ENCODE results near the gene MYRIP. TPM values are rescaled to one million over a fixed set of nuclear protein-coding genes. Genes with fewer than 3 reads are reported as not detected.

MYRIP gene
- total RNA-seq, 1 donor, result under 0.01 TPM

DNA sequence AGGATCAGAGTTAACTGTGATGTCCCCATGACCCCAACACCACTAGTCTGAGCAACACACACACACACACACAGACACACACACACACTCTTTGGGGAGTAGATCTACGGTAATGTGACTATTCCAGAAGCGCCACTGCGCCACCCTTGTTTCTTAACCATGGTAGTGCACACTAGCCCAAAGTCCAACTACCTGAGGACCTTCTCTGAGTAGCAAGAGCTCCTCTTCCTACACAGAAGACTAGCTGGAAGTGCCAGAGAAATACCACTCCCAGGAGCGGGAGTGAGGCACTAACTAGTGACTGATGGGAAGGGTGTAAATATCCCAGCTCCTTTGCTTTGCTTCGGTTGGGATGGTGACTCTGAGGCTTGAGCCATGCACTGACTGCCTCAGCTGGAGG, 404.1 kb downstream of the MYRIP start:
- H3K9me3 ChIP-seq (ENCODE audit: low read depth, low read length), result no peaks in the 10 kb centered on the region
- H3K27ac ChIP-seq (ENCODE audit: low read depth, low read length), result no peak overlapping the region
- H4K20me1 ChIP-seq (ENCODE audit: insufficient read depth, low read length), result no peaks in the 10 kb centered on the region
- H2AFZ ChIP-seq (ENCODE audit: low read length), result no peak overlapping the region
- TF ChIP-seq, protein P1, sequence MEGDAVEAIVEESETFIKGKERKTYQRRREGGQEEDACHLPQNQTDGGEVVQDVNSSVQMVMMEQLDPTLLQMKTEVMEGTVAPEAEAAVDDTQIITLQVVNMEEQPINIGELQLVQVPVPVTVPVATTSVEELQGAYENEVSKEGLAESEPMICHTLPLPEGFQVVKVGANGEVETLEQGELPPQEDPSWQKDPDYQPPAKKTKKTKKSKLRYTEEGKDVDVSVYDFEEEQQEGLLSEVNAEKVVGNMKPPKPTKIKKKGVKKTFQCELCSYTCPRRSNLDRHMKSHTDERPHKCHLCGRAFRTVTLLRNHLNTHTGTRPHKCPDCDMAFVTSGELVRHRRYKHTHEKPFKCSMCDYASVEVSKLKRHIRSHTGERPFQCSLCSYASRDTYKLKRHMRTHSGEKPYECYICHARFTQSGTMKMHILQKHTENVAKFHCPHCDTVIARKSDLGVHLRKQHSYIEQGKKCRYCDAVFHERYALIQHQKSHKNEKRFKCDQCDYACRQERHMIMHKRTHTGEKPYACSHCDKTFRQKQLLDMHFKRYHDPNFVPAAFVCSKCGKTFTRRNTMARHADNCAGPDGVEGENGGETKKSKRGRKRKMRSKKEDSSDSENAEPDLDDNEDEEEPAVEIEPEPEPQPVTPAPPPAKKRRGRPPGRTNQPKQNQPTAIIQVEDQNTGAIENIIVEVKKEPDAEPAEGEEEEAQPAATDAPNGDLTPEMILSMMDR (IDR thresholded peaks at IDR 0.05; ENCODE audit: extremely low read depth, low read depth, low read length), result no peak
- H3K4me3 ChIP-seq (ENCODE audit: insufficient read depth, low read length), result no peak overlapping the region
- DNase-seq (ENCODE audit: insufficient read length, low spot score, missing footprints), result no peak
- no peaks in the 10 kb centered on the region for H3K79me2 ChIP-seq (ENCODE audit: insufficient read depth, low read length)
- no peaks in the 10 kb centered on the region for H3K36me3 ChIP-seq (ENCODE audit: insufficient read depth, low read length)
- no peaks in the 10 kb centered on the region for H3K4me1 ChIP-seq (ENCODE audit: insufficient read depth, low read length)
- H3K27me3 ChIP-seq (ENCODE audit: insufficient read depth, low read length), result peaks cover 3% of the 10 kb centered on the region
- no peak overlapping the region for H3K4me2 ChIP-seq (ENCODE audit: insufficient read depth, low read length)

DNA sequence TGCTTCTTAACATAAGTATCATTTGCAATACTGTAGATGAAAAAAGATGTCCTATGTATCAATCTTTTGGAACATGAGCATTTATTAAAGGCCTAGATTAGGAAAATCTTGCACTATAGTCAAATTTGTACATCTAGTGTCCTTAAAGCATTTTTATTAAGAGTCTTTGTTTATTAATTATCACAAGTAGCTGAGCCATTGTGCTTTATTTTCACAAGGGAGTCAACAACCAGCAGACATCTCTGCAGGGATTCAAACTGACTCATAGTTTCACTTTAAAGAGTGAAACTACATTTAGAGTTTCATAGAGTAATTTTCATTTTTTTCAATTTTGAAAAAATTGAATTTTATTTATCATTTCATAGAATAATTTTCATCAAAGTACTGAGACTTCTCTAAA, 405.6 kb downstream of the MYRIP start:
- TF ChIP-seq, protein P1 (IDR thresholded peaks at IDR 0.05; ENCODE audit: extremely low read depth, low read depth, low read length), result no peak
- no peaks in the 10 kb centered on the region for H3K4me1 ChIP-seq (ENCODE audit: insufficient read depth, low read length)
- no peaks in the 10 kb centered on the region for H4K20me1 ChIP-seq (ENCODE audit: insufficient read depth, low read length)
- DNase-seq (ENCODE audit: insufficient read length, low spot score, missing footprints), result no peak
- peaks cover 1% of the 10 kb centered on the region for H3K27me3 ChIP-seq (ENCODE audit: insufficient read depth, low read length)
- no peaks in the 10 kb centered on the region for H3K79me2 ChIP-seq (ENCODE audit: insufficient read depth, low read length)
- no peak overlapping the region for H3K27ac ChIP-seq (ENCODE audit: low read depth, low read length)
- H3K9me3 ChIP-seq (ENCODE audit: low read depth, low read length), result no peaks in the 10 kb centered on the region
- no peak overlapping the region for H3K4me3 ChIP-seq (ENCODE audit: insufficient read depth, low read length)
- H3K4me2 ChIP-seq (ENCODE audit: insufficient read depth, low read length), result no peak overlapping the region
- no peaks in the 10 kb centered on the region for H3K36me3 ChIP-seq (ENCODE audit: insufficient read depth, low read length)
- H2AFZ ChIP-seq (ENCODE audit: low read length), result no peak overlapping the region

DNA sequence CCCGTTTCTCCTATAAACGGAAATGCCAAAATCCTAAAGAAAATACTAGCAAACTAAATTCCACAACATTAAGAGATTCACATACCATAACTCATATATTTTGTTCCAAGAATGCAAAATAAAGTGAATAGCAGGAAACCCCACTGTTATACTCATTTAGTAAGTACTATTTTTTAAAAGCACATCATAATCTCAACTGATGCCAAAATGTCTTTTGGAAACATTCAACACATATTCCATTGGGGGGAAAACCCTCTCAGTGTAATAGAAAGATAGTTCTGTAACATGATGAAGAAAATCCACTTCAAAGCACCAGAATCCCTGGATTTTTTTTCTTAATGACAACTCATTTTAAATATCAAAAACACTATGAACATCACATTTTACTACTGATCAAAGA, 407.1 kb downstream of the MYRIP start:
- Histone ChIP-seq H3K9me3 (ENCODE audit: low read depth, low read length) (no peaks in the 10 kb centered on the region), H3K4me2 (ENCODE audit: insufficient read depth, low read length) (no peak overlapping the region), H2AFZ (ENCODE audit: low read length) (no peak overlapping the region), H3K79me2 (ENCODE audit: insufficient read depth, low read length) (no peaks in the 10 kb centered on the region), H4K20me1 (ENCODE audit: insufficient read depth, low read length) (no peaks in the 10 kb centered on the region), H3K4me3 (ENCODE audit: insufficient read depth, low read length) (no peak overlapping the region), H3K4me1 (ENCODE audit: insufficient read depth, low read length) (no peaks in the 10 kb centered on the region), H3K36me3 (ENCODE audit: insufficient read depth, low read length) (no peaks in the 10 kb centered on the region), H3K27ac (ENCODE audit: low read depth, low read length) (no peak overlapping the region), H3K27me3 (ENCODE audit: insufficient read depth, low read length) (no peaks in the 10 kb centered on the region)
- no peak for DNase-seq (ENCODE audit: insufficient read length, low spot score, missing footprints)
- TF ChIP-seq, protein P1 (IDR thresholded peaks at IDR 0.05; ENCODE audit: extremely low read depth, low read depth, low read length), result no peak

DNA sequence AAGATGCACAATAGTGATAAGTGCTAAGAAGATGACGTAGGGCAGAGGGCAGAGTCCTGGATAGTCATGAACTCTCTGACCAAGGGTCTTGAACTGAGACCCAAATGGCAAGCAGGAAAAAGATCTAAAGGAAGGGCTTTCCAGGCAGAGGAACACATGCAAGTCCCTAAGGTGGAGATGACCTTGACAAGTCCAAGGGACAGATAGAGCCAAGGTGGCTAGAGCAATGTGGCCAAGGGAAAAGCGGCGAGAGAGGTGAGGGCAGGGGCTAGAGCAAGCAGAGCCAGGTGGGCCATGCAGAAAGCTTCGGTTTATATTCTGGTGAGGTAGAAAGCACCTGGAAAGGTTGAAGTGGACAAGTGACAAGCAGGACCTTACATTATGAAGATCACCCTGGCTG, 414.4 kb downstream of the MYRIP start:
- no peaks in the 10 kb centered on the region for H3K36me3 ChIP-seq (ENCODE audit: insufficient read depth, low read length)
- H3K9me3 ChIP-seq (ENCODE audit: low read depth, low read length), result no peaks in the 10 kb centered on the region
- no peak overlapping the region for H2AFZ ChIP-seq (ENCODE audit: low read length)
- TF ChIP-seq, protein P1 (IDR thresholded peaks at IDR 0.05; ENCODE audit: extremely low read depth, low read depth, low read length), result no peak
- no peak overlapping the region for H3K4me3 ChIP-seq (ENCODE audit: insufficient read depth, low read length)
- DNase-seq (ENCODE audit: insufficient read length, low spot score, missing footprints), result no peak
- no peaks in the 10 kb centered on the region for H3K4me1 ChIP-seq (ENCODE audit: insufficient read depth, low read length)
- no peaks in the 10 kb centered on the region for H3K27me3 ChIP-seq (ENCODE audit: insufficient read depth, low read length)
- H3K4me2 ChIP-seq (ENCODE audit: insufficient read depth, low read length), result no peak overlapping the region
- H4K20me1 ChIP-seq (ENCODE audit: insufficient read depth, low read length), result no peaks in the 10 kb centered on the region
- H3K27ac ChIP-seq (ENCODE audit: low read depth, low read length), result no peak overlapping the region
- H3K79me2 ChIP-seq (ENCODE audit: insufficient read depth, low read length), result no peaks in the 10 kb centered on the region

All from osteoblast (primary cell).